H1 (cell line): Measurements from ENCODE around the gene SLC25A53. TPM values are rescaled to one million over a fixed set of nuclear protein-coding genes. Genes with fewer than 3 reads are reported as not detected.

Experiments used
- CTCF ChIA-PET: fragments of 300-600 bp; sonication (Branson Sonifier 250); formaldehyde crosslinking; loops from one replicate; lab custom pipeline; 2021; ENCODE audit not compliant: partially characterized antibody; lab: Charles Lee
- POLR2A ChIA-PET: fragments of 300-600 bp; sonication (Branson Sonifier 250); formaldehyde crosslinking; loops from one replicate; lab custom pipeline; 2021; ENCODE audit warnings: inconsistent platforms; ENCODE audit not compliant: partially characterized antibody; lab: Charles Lee
- DNase-seq, 2 experiments: peaks; one replicate each; pipeline versions ENCODE4 v3.0.0 to v3.0.0-alpha.2; 2010 to 2022; ENCODE audit warnings: low spot score in 2 of 2, low read depth in 1 of 2, mixed read lengths in 1 of 2
- FAIRE-seq: peaks from 2 replicates; lab custom pipeline; 2011; peaks lifted over from hg19 to GRCh38; lab: Jason Lieb, UNC
- H2AFZ ChIP-seq: 2 replicates; pipeline ENCODE4 v1.8.1; 2012; ENCODE audit warnings: low read length, inconsistent platforms
- H2AK5ac ChIP-seq: 2 replicates; pipeline ENCODE4 v1.6.1; 2013; ENCODE audit warnings: low read depth, low read length
- H2BK120ac ChIP-seq: replicated peaks from 2 replicates; pipeline ENCODE3; 2013; ENCODE audit warnings: low read depth, low read length, inconsistent platforms
- H2BK12ac ChIP-seq: 2 replicates; pipeline ENCODE4 v1.6.1; 2013; ENCODE audit warnings: low read depth, low read length
- H2BK15ac ChIP-seq: 2 replicates; pipeline ENCODE4 v1.6.1; 2013; ENCODE audit warnings: low read length
- H2BK20ac ChIP-seq: 2 replicates; pipeline ENCODE4 v1.6.1; 2013; ENCODE audit warnings: low read length
- H2BK5ac ChIP-seq: 2 replicates; pipeline ENCODE4 v1.6.1; 2013; ENCODE audit warnings: low read depth, low read length
- H3K14ac ChIP-seq: 2 replicates; pipeline ENCODE4 v1.6.1; 2013; ENCODE audit warnings: inconsistent platforms; ENCODE audit not compliant: insufficient read length
- H3K18ac ChIP-seq: 2 replicates; pipeline ENCODE4 v1.6.1; 2013; ENCODE audit warnings: low read length; ENCODE audit errors: extremely low read depth
- H3K23ac ChIP-seq: 2 replicates; pipeline ENCODE4 v1.6.1; 2013; ENCODE audit warnings: inconsistent platforms; ENCODE audit not compliant: insufficient read length
- H3K23me2 ChIP-seq: 2 replicates; pipeline ENCODE4 v1.6.1; 2013; ENCODE audit warnings: low read depth, low read length
- H3K27ac ChIP-seq: 2 replicates; pipeline ENCODE4 v1.6.1; 2011; ENCODE audit warnings: low read depth, low read length, inconsistent platforms
- H3K27me3 ChIP-seq, 4 experiments: replicated peaks in 1 of 4; 1 replicate in 1 of 4; 2 replicates in 3 of 4; pipeline versions ENCODE4 v1.6.1 to v1.8.1; 2011 to 2013; ENCODE audit warnings: low read length in 3 of 4, mild to moderate bottlenecking in 3 of 4, inconsistent platforms in 2 of 4, mixed read lengths in 2 of 4, moderate library complexity in 1 of 4; ENCODE audit not compliant: control insufficient read depth in 3 of 4, insufficient read depth in 3 of 4; ENCODE audit errors: extremely low read depth in 1 of 4
- H3K36me3 ChIP-seq, 4 experiments: 2 replicates each; pipeline versions ENCODE4 v1.6.1 to v1.8.1; 2011 to 2013; ENCODE audit warnings: mild to moderate bottlenecking in 4 of 4, low read length in 3 of 4, moderate library complexity in 2 of 4, control low read depth in 1 of 4, inconsistent platforms in 1 of 4; ENCODE audit not compliant: insufficient read depth in 4 of 4, control insufficient read depth in 2 of 4
- H3K4ac ChIP-seq: replicated peaks from 2 replicates; pipeline ENCODE3; 2013; ENCODE audit warnings: low read length, low read depth, mixed read lengths, inconsistent platforms; ENCODE audit not compliant: insufficient read length
- H3K4me1 ChIP-seq, 4 experiments: replicated peaks in 1 of 4; 1 replicate in 1 of 4; 2 replicates in 3 of 4; pipeline versions ENCODE4 v1.6.1 to v1.8.1; 2011 to 2013; ENCODE audit warnings: low read length in 3 of 4, inconsistent platforms in 2 of 4, mixed read lengths in 1 of 4; ENCODE audit not compliant: insufficient read depth in 4 of 4, control insufficient read depth in 3 of 4
- H3K4me2 ChIP-seq, 2 experiments: 2 replicates each; pipeline versions ENCODE4 v1.6.1 to v1.8.1; 2011 to 2013; ENCODE audit warnings: low read depth in 2 of 2, low read length in 2 of 2, control low read depth in 1 of 2, inconsistent platforms in 1 of 2, mild to moderate bottlenecking in 1 of 2; ENCODE audit not compliant: insufficient read depth in 1 of 2
- H3K4me3 ChIP-seq, 4 experiments: fragments of 200-600, 300-600 bp in 1 of 4; sonication (generic), shearing (Covaris generic), sonication (Bioruptor Twin) in 1 of 4; 2 replicates each; pipeline versions ENCODE4 v1.5.1 to v1.8.1; 2011 to 2016; ENCODE audit warnings: low read length in 4 of 4, low read depth in 3 of 4, control low read depth in 2 of 4, inconsistent platforms in 2 of 4, mild to moderate bottlenecking in 2 of 4, mixed read lengths in 1 of 4, moderate library complexity in 1 of 4; ENCODE audit not compliant: insufficient read depth in 2 of 4; ENCODE audit errors: extremely low read depth in 1 of 4
- H3K56ac ChIP-seq: replicated peaks from 2 replicates; pipeline ENCODE3; 2013; ENCODE audit warnings: low read depth, mild to moderate bottlenecking, mixed read lengths, low read length, inconsistent platforms; ENCODE audit not compliant: insufficient read length
- H3K79me1 ChIP-seq: 2 replicates; pipeline ENCODE4 v1.6.1; 2013; ENCODE audit warnings: low read depth, low read length, control low read depth
- H3K79me2 ChIP-seq, 2 experiments: 2 replicates each; pipeline versions ENCODE4 v1.6.1 to v1.8.1; 2012 to 2013; ENCODE audit warnings: low read length in 2 of 2, mild to moderate bottlenecking in 2 of 2, inconsistent platforms in 1 of 2; ENCODE audit not compliant: insufficient read depth in 2 of 2, control insufficient read depth in 1 of 2
- H3K9ac ChIP-seq, 4 experiments: replicated peaks in 1 of 4; 1 replicate in 1 of 4; 2 replicates in 3 of 4; pipeline versions ENCODE4 v1.6.1 to v1.8.1; 2011 to 2013; ENCODE audit warnings: low read depth in 3 of 4, low read length in 3 of 4, control low read depth in 2 of 4, mild to moderate bottlenecking in 2 of 4, moderate library complexity in 2 of 4, inconsistent platforms in 1 of 4; ENCODE audit errors: extremely low read depth in 1 of 4
- H3K9me3 ChIP-seq, 2 experiments: 2 replicates each; pipeline versions ENCODE4 v1.6.1 to v1.8.1; 2012 to 2013; ENCODE audit warnings: mild to moderate bottlenecking in 2 of 2, moderate library complexity in 2 of 2, control low read depth in 1 of 2, inconsistent platforms in 1 of 2, low read depth in 1 of 2, low read length in 1 of 2, mixed read lengths in 1 of 2; ENCODE audit not compliant: insufficient read depth in 2 of 2
- H4K20me1 ChIP-seq, 2 experiments: replicated peaks in 1 of 2; 2 replicates each; pipeline versions ENCODE3 to v1.8.1; 2011 to 2013; ENCODE audit warnings: inconsistent platforms in 2 of 2, low read length in 2 of 2, mild to moderate bottlenecking in 1 of 2; ENCODE audit not compliant: insufficient read depth in 2 of 2, control insufficient read depth in 1 of 2
- H4K5ac ChIP-seq: 2 replicates; pipeline ENCODE4 v1.6.1; 2013; ENCODE audit warnings: low read length, low read depth, mixed read lengths, inconsistent platforms; ENCODE audit not compliant: insufficient read length
- H4K8ac ChIP-seq: 2 replicates; pipeline ENCODE4 v1.8.0; 2013; ENCODE audit warnings: mild to moderate bottlenecking, moderate library complexity, low read length, inconsistent platforms; ENCODE audit not compliant: insufficient read depth; ENCODE audit errors: extremely low read depth
- H4K91ac ChIP-seq: replicated peaks from 2 replicates; pipeline ENCODE3; 2013; ENCODE audit warnings: low read length, mixed read lengths, inconsistent platforms; ENCODE audit not compliant: insufficient read length
- CBX8 ChIP-seq: fragments of 300-800, 300-1000 bp; sonication (generic); IDR thresholded peaks from 2 replicates; pipeline ENCODE4 v1.7.1; 2016; ENCODE audit warnings: low read depth, low read length, borderline replicate concordance
- KDM4A ChIP-seq: IDR thresholded peaks from one replicate; pipeline ENCODE4 v1.7.1; 2012; ENCODE audit warnings: low read depth, mild to moderate bottlenecking, moderate library complexity, low read length, inconsistent platforms; ENCODE audit not compliant: severe bottlenecking
- POLR2A ChIP-seq, 2 experiments: IDR thresholded peaks; 1 replicate in 1 of 2; 2 replicates in 1 of 2; pipeline ENCODE4 v1.6.1; 2011; ENCODE audit warnings: low read depth in 2 of 2, low read length in 2 of 2, mild to moderate bottlenecking in 2 of 2; ENCODE audit errors: control extremely low read depth in 1 of 2
- SAP30 ChIP-seq: fragments of 300-600 bp; sonication (generic); IDR thresholded peaks from 2 replicates; pipeline ENCODE4 v1.7.1; 2012; ENCODE audit warnings: low read length, moderate library complexity, mild to moderate bottlenecking, inconsistent platforms; ENCODE audit not compliant: insufficient read depth, insufficient replicate concordance
- TBP ChIP-seq: IDR thresholded peaks from 2 replicates; pipeline ENCODE4 v1.6.1; 2011; ENCODE audit warnings: low read depth, low read length, improper control_type of control experiment
- TEAD4 ChIP-seq: IDR thresholded peaks from 2 replicates; pipeline ENCODE4 v1.6.1; 2012; ENCODE audit warnings: low read depth, low read length, inconsistent platforms, mixed read lengths
- ZNF274 ChIP-seq: IDR thresholded peaks from 2 replicates; pipeline ENCODE4 v1.7.0; 2012; ENCODE audit warnings: low read length, borderline replicate concordance; ENCODE audit errors: extremely low read depth
- WGBS, 2 experiments: shearing (Covaris generic) in 1 of 2; methylation state at CpG; one replicate each; pipeline versions ENCODE4 v1.1.6 to v1.1.7; 2013 to 2015; ENCODE audit warnings: low lambda C conversion rate in 2 of 2, mixed read lengths in 2 of 2, inconsistent platforms in 1 of 2, low coverage in 1 of 2, missing lambda C conversion rate in 1 of 2; ENCODE audit not compliant: insufficient replicate concordance in 2 of 2, insufficient coverage in 1 of 2, insufficient read length in 1 of 2; ENCODE audit errors: extremely low coverage in 1 of 2, missing lambda C conversion rate in 1 of 2; 5-methylcytosine and 5-hydroxymethylcytosine counted together
- polyA plus RNA-seq, 7 experiments: library from polyadenylated mRNA; depleted of rRNA in 3 of 7; stranded (reverse) in 5 of 7; unstranded in 2 of 7; fragments of >200 nt in 5 of 7; fragments of 200-250 nt in 2 of 7; gene quantifications; 1 replicate in 5 of 7; 2 replicates in 1 of 7; 4 replicates in 1 of 7; pipeline versions ENCODE4 v1.2.1 to v1.2.3, GENCODE V29; 2011 to 2013; ENCODE audit warnings: missing spikeins in 2 of 7, mixed read lengths in 2 of 7
- total RNA-seq: library from RNA; stranded (reverse); fragmentation: NEBNext Ultra II Directional; extraction: Animal tissue kit (Norgen Biotek cat#: 25700); gene quantifications from 2 replicates; pipeline ENCODE4 v1.2.1, GENCODE V29; 2021

The SLC25A53 gene
- total and polyA plus RNA-seq, 2 of the 8 experiments (the other 6 are each of a cell fraction or from before 2014, with no cell fraction given) = 2.4 to 4.2 TPM

DNA sequence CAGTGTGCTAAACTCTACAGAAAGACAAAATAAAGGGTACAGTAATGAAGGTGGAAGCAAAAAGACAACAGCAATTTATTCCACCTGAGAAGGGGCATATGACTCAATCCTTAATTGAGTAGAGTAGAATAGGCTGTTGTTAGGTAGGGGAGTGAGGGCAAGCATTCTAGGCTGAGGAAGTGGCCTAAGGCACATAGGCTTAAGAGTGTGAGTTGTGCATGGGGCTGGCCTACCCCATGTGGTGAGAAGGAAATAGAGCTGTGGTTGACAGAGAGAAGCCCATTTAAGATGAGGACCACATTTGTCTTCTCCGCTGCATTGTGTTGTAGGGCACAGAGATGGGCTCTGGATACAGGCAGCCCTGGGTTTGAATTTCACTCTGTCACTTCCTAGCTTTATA lies 47.9 kb downstream of the SLC25A53 start:
- H2BK15ac ChIP-seq = no peak overlapping the region
- no peak overlapping the region for H3K9ac ChIP-seq
- H3K18ac ChIP-seq = no peak overlapping the region
- H3K56ac ChIP-seq = no peak overlapping the region
- H3K4me2 ChIP-seq = no peak overlapping the region
- no peaks in the 10 kb centered on the region for H3K9me3 ChIP-seq
- ChIA-PET POLR2A (no interaction called here), CTCF (interaction anchor here (1.0 kb wide), 1 partner anchor 10 kb away, joined by 3 read pairs; no protein-coding TSS in a partner anchor)
- peaks cover 2% of the 10 kb centered on the region; the same call in 1 of the 2 replicates for H3K23me2 ChIP-seq
- H3K27ac ChIP-seq = no peak overlapping the region
- WGBS, 2 experiments = 88% methylated on average over 1 of the region's 1 CpG; no CpG with 5 or more reads in 1 of the 2 experiments
- H2AK5ac ChIP-seq = no peak overlapping the region
- no peak overlapping the region for H2BK120ac ChIP-seq
- no peak overlapping the region for H2BK5ac ChIP-seq
- no peak overlapping the region for H4K5ac ChIP-seq
- peaks cover 0 to 3% of the 10 kb centered on the region in 2 experiments for H4K20me1 ChIP-seq
- no peaks in the 10 kb centered on the region for H3K36me3 ChIP-seq
- H2BK20ac ChIP-seq = no peak overlapping the region
- H4K91ac ChIP-seq = no peak overlapping the region
- no peak overlapping the region for H2AFZ ChIP-seq
- no peak overlapping the region for H3K4ac ChIP-seq
- FAIRE-seq (no peak), DNase-seq (no peak)
- no peak overlapping the region for H3K14ac ChIP-seq
- no peak overlapping the region for H3K4me3 ChIP-seq
- no peak overlapping the region for H2BK12ac ChIP-seq
- peaks cover 0 to 4% (median 2%) of the 10 kb centered on the region in 4 experiments; a peak in 1 of 7 replicates for H3K4me1 ChIP-seq
- no peaks in the 10 kb centered on the region for H3K79me2 ChIP-seq
- H4K8ac ChIP-seq = no peak overlapping the region
- no peaks in the 10 kb centered on the region for H3K27me3 ChIP-seq
- no peak overlapping the region for H3K23ac ChIP-seq
- H3K79me1 ChIP-seq = no peaks in the 10 kb centered on the region
- TF ChIP-seq KDM4A = no peak
- TF ChIP-seq SAP30 = no peak
- TF ChIP-seq TBP = no peak
- no peak for TF ChIP-seq TEAD4
- no peak for TF ChIP-seq ZNF274
- TF ChIP-seq CBX8 = no peak
- no peak for TF ChIP-seq POLR2A (IDR thresholded peaks at IDR 0.05; ENCODE audit: control extremely low read depth in 1 of 2, low read depth in 2 of 2, low read length in 2 of 2)
- TF ChIP-seq, all 59 proteins: peak for 0
